T-helper 2 cell treated with Interferon-gamma antibody and Interleukin-4, amounts not matched to agents 100 ng/mL and 5 ng/mL, for 36 hours (primary cell): ENCODE measurements around the gene OR52H1. TPM values are rescaled to one million over a fixed set of nuclear protein-coding genes. Genes with fewer than 3 reads are reported as not detected.

ENCODE experiments used
- intact Hi-C: fragments of 100-400 bp; cut with micrococcal nuclease; formaldehyde crosslinking; loops from one replicate; pipeline ENCODE4 v1.15.1; 2023
- total RNA-seq: library from RNA; stranded (reverse); gene quantifications from 2 replicates; pipeline ENCODE4 v1.2.3, GENCODE V29; 2022

The OR52H1 gene
- total RNA-seq, 1 donor from 2014 or later: not detected

DNA sequence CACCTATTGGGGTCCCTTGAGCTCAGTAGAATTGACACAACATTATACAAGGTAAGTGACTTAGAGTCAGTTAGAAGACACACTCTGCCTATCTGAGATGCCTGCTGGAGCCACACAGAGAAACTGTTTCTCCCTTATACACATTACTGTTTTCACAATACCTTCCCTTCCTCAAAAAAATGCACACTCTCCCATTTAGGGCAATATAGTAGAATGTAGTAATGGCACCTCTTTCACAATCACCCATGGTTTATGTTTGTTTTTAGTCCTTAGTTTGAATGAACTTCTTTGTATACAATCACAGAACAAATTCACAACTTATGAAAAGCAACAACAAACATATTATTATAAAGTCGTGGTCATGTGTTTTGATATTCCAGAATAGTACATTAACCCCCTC is 14.3 kb downstream of the OR52H1 start:
- intact Hi-C loops: no loop called here

- intact Hi-C loops: no loop called here
These were observed 17.1 kb downstream of the OR52H1 start for GRCh38 chr11:5531053-5531831.

GRCh38 chr11:5528495-5528894 is 19.8 kb downstream of the OR52H1 start:
- intact Hi-C loops: no loop called here

DNA sequence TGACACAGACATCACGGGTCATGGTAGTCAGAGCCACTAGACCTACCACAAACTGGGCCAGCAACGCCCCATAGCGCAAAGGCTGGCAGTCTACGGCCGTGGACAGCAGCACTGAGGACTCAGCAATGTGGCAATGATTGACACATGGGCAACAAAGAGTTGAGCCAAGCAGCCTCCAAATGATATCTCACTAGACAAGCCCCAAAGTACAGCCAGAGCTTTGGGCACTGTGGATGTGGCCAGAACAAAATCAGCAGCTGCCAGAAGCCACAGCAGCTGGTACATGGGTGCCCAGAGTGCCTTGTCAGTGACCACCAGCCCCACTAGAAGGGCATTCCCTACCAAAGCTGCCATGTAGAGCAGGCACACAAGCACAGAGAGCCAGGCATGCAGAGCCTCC is 20.6 kb downstream of the OR52H1 start:
- intact Hi-C loops: no loop called here

GRCh38 chr11:5524756-5525155 is 23.6 kb downstream of the OR52H1 start:
- intact Hi-C loops: no loop called here

DNA sequence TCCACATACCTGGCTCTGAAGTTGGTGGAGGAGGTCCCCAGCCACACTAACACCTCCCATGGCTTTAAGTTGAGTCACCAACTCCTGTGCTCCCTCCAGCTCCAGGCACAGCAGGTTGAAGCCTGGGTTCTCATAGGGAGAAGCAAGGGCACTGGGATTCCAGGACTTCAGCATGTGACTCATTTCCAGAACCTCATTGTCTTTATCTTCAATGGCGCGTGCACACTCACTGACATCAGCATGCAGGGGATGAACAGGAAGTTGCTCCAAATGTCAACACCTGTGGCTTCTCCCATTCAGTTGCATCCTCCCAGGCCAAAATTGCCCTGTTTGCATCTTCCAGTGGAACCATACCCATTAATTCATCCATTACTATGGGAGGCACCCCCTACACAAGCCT is 26.0 kb downstream of the OR52H1 start:
- intact Hi-C loops: no loop called here

DNA sequence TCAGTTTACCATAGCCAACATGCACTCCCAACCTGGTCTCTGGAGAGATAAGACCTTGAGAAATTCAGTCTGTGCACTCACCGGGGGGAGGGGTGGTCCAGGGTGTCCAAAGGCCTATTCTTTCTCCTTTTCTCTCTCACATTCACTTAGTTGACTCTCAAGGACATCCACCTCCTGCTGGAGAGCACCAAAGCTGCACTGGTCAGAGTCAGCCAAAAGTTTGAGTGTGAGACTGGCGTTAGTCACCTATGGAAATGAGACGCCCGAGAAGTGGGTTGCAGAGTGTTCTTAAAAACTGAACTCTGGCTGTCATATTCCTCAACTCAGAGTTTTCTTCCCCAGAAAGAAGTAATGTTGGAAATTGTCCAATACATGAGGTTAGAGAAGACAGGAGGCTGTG is 26.8 kb downstream of the OR52H1 start:
- intact Hi-C loops: no loop called here

GRCh38 chr11:5516599-5516998 is 31.7 kb downstream of the OR52H1 start, which contains the start of gene UBQLNL:
TSS of gene UBQLNL (minus strand) at chr11:5516699. CDS start at chr11:5516441, 258 bp downstream.
- intact Hi-C loops: no loop called here

GRCh38 chr11:5514841-5515240 is 33.5 kb downstream of the OR52H1 start:
- intact Hi-C loops: no loop called here

GRCh38 chr11:5509803-5510202 is 38.5 kb downstream of the OR52H1 start, which contains the start of gene UBQLN3:
TSS of gene UBQLN3 (minus strand) at chr11:5509957. CDS start at chr11:5509558, 399 bp downstream.
- intact Hi-C loops: no loop called here

DNA sequence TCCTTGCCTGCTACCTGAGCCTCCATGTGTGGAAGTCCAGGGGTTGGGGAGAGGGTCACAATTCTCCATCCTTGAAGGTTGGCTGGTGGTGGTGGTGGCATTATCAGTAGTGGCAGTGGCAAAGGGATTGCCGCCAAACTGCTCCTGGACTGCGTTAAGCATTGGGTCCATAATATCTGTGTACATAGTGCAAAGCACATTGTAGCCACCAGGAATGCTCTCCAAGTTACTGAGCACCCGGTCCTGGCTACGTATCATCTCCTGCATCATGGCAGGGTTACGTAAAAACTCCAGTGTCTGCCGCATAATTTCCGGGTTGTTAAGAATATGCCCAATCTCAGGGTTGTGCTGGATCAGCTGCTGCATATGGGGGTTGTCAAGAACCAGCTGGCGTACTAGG is 39.7 kb downstream of the OR52H1 start:
- intact Hi-C loops: no loop called here

DNA sequence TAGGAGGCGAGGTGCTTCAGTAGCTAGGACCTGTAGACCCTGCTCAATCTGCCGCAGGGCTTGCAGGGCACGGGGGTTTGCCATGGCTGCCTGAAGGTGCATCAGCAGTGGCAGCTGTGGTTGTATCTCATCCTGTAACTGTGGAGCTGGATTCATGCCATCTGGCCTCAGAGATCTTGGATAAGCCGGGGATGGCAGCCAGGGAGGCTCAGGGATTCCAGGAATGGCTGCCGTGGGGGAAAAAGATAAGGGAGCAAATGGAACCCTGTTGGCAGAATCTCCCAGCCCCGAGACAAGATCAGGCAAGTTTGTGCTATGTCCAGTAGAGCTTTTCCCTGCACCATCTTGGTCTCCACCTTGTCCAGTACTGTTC is 40.4 kb downstream of the OR52H1 start:
- intact Hi-C loops: no loop called here

- intact Hi-C loops: no loop called here
These were observed 41.0 kb downstream of the OR52H1 start for GRCh38 chr11:5507177-5507932.

- intact Hi-C loops: no loop called here
These were observed 42.8 kb downstream of the OR52H1 start for GRCh38 chr11:5505363-5506048.

DNA sequence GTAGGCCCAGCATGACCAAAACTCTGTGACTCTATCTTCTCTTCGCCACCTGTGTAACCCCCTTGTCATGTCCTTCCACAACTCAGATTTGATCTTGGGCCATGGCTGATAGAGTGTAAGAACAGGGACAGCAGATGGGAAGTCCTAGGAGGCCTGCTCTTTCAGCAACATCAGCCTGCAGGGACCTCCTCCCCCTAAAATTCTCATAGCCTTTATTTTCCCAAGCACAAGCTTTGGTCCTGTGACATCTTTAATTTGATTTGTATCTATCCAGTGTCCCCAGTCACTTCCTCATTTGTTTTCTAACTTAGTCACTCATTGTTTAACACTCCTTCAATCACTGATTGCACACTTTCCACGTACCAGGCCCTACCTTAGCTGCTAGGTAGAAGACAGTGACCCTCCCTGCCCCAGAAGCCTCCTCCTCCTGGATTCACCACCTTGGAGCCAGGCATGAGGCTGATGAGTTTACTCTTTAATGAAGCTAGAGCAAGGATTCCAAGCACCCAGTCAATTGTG is 43.9 kb downstream of the OR52H1 start:
- intact Hi-C loops: no loop called here

DNA sequence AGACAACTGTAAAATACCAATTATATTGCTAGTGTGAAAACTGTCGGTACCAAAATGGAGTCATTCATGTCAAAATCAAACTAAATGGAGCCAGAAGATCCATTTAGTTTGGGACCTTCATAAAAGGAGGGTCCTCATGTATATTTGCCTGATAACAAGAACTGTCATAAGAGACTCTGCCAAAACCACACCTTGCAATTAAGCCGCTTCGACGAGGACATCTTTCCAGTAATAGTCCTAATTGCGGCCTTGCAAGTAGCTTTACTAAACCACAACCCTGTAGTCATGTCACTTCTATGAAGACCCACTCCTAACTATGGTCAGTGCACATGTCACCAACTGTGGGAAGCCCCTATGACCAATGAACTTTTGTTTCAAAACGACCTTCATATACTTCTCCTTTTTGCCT is 47.9 kb downstream of the OR52H1 start:
- intact Hi-C loops: no loop called here

DNA sequence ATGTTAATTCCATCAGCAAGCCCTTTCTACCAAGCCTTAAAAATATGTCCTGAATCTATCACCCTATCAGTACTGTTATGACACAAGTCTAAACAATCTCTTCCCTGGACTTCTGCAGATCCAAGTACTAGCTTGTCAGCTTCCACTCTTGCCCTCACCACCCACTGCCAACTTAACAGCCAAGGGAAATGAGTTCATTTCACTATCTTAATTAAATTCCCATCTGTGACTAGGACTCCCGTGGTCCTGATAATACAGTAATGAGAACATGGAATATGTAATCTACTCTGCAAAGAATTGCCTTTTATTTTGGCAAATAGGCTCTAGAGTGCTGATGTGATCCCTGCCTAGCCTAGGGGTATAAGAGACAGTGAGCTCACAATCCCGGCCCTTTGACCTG is 48.7 kb downstream of the OR52H1 start:
- intact Hi-C loops: no loop called here

Other genes starting within 250 kb of the OR52H1 start
- gene OR51B4, start 246.6 kb downstream of the OR52H1 start, total RNA-seq: not detected in 2 replicates
- not detected in 2 replicates for gene OR51B2, start 224.2 kb downstream of the OR52H1 start, total RNA-seq
- not detected in 2 replicates for gene OR51B5, start 205.0 kb downstream of the OR52H1 start, total RNA-seq
- gene OR51B6, start 197.0 kb downstream of the OR52H1 start, total RNA-seq: not detected in 2 replicates
- not detected in 2 replicates for gene OR51M1, start 164.7 kb downstream of the OR52H1 start, total RNA-seq
- not detected in 2 replicates for gene OR51Q1, start 126.4 kb downstream of the OR52H1 start, total RNA-seq
- not detected in 2 replicates for gene OR51I1, start 107.0 kb downstream of the OR52H1 start, total RNA-seq
- not detected in 2 replicates for gene OR51I2, start 99.2 kb downstream of the OR52H1 start, total RNA-seq
- gene OR52D1, start 59.9 kb downstream of the OR52H1 start, total RNA-seq: not detected in 2 replicates
- not detected in 2 replicates for gene UBQLN3, start 38.6 kb downstream of the OR52H1 start, total RNA-seq
- gene UBQLNL, start 31.8 kb downstream of the OR52H1 start, total RNA-seq: 0.09 and 0.18 TPM in 2 replicates
- not detected in 2 replicates for gene OR52B6, start 32.3 kb upstream of the OR52H1 start, total RNA-seq
- 0.18 and 0.25 TPM in 2 replicates for gene TRIM6, start 48.1 kb upstream of the OR52H1 start, total RNA-seq
- 7.4 and 8.8 TPM in 2 replicates for gene TRIM34, start 76.5 kb upstream of the OR52H1 start, total RNA-seq
- 22.1 and 24.4 TPM in 2 replicates for gene TRIM5, start 136.5 kb upstream of the OR52H1 start, total RNA-seq
- 173 and 177 TPM in 2 replicates for gene TRIM22, start 141.2 kb upstream of the OR52H1 start, total RNA-seq
- gene OR56B1, start 187.9 kb upstream of the OR52H1 start, total RNA-seq: 0.09 and 0.36 TPM in 2 replicates
- gene OR52N4, start 205.7 kb upstream of the OR52H1 start, total RNA-seq: 0.52 and 0.57 TPM in 2 replicates
- not detected in 2 replicates for gene OR52N5, start 234.8 kb upstream of the OR52H1 start, total RNA-seq
- gene OR52N1, start 242.7 kb upstream of the OR52H1 start, total RNA-seq: 0.23 TPM in 1 of 2 replicates, not detected in the other